ENCODE results near the gene RAPGEF5.

- TF ChIP-seq, protein P1, sequence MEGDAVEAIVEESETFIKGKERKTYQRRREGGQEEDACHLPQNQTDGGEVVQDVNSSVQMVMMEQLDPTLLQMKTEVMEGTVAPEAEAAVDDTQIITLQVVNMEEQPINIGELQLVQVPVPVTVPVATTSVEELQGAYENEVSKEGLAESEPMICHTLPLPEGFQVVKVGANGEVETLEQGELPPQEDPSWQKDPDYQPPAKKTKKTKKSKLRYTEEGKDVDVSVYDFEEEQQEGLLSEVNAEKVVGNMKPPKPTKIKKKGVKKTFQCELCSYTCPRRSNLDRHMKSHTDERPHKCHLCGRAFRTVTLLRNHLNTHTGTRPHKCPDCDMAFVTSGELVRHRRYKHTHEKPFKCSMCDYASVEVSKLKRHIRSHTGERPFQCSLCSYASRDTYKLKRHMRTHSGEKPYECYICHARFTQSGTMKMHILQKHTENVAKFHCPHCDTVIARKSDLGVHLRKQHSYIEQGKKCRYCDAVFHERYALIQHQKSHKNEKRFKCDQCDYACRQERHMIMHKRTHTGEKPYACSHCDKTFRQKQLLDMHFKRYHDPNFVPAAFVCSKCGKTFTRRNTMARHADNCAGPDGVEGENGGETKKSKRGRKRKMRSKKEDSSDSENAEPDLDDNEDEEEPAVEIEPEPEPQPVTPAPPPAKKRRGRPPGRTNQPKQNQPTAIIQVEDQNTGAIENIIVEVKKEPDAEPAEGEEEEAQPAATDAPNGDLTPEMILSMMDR (IDR thresholded peaks at IDR 0.05 in 8 of 11, conservative IDR thresholded peaks at IDR 0.05 in 3 of 11) = no peak
- no peak for TF ChIP-seq POLR2AphosphoS5 (IDR thresholded peaks at IDR 0.05)
These were observed 236.4 kb downstream of the RAPGEF5 start for GRCh38 chr7:22120391-22121053.
